NCI-H774 (cell line): ENCODE measurements around the gene USP6.
"Not testable (repeated sequence)": the region's sequence is repeated elsewhere in the genome, so short reads cannot be mapped to it uniquely, and the experiment has no call there.

ENCODE experiments used
- DNase-seq: peaks from one replicate; lab custom pipeline; 2025; lab: John Stamatoyannopoulos, UW

Gene USP6

GRCh38 chr17:5122056-5122455 is 6.2 kb downstream of the USP6 start:
- DNase-seq = not testable (repeated sequence)

GRCh38 chr17:5122586-5123342 is 6.9 kb downstream of the USP6 start:
- DNase-seq = no peak

- no peak for DNase-seq
These were observed 7.7 kb downstream of the USP6 start for GRCh38 chr17:5123343-5124124.

GRCh38 chr17:5124125-5124760 is 8.4 kb downstream of the USP6 start:
- not testable (repeated sequence) for DNase-seq

- not testable (repeated sequence) for DNase-seq
These were observed 9.1 kb downstream of the USP6 start for GRCh38 chr17:5124896-5125295.

- DNase-seq = no peak
These were observed 11.1 kb downstream of the USP6 start for GRCh38 chr17:5126719-5127488.

- DNase-seq = no peak
These were observed 12.1 kb downstream of the USP6 start for GRCh38 chr17:5127910-5128309.

GRCh38 chr17:5128387-5128786 is 12.6 kb downstream of the USP6 start:
- DNase-seq = not testable (repeated sequence)

GRCh38 chr17:5128905-5129535 is 13.2 kb downstream of the USP6 start:
- no peak for DNase-seq

GRCh38 chr17:5129770-5130169 is 13.9 kb downstream of the USP6 start:
- not testable (repeated sequence) for DNase-seq

- not testable (repeated sequence) for DNase-seq
These were observed 14.4 kb downstream of the USP6 start for GRCh38 chr17:5130261-5130660.

- DNase-seq = not testable (repeated sequence)
These were observed 14.9 kb downstream of the USP6 start for GRCh38 chr17:5130687-5131086.

- no peak for DNase-seq
These were observed 15.4 kb downstream of the USP6 start for GRCh38 chr17:5131146-5131715.

- DNase-seq = not testable (repeated sequence)
These were observed 16.1 kb downstream of the USP6 start for GRCh38 chr17:5131799-5132502.

GRCh38 chr17:5132503-5133225 is 16.8 kb downstream of the USP6 start:
- not testable (repeated sequence) for DNase-seq

- DNase-seq = no peak
These were observed 17.5 kb downstream of the USP6 start for GRCh38 chr17:5133311-5133710.

GRCh38 chr17:5133961-5134360 is 18.1 kb downstream of the USP6 start:
- DNase-seq = not testable (repeated sequence)

- not testable (repeated sequence) for DNase-seq
These were observed 18.7 kb downstream of the USP6 start for GRCh38 chr17:5134571-5134970.

GRCh38 chr17:5135131-5135712 is 19.4 kb downstream of the USP6 start:
- DNase-seq = not testable (repeated sequence)
